Measurements from ENCODE around the gene DNM3.

DNM3 gene

DNA sequence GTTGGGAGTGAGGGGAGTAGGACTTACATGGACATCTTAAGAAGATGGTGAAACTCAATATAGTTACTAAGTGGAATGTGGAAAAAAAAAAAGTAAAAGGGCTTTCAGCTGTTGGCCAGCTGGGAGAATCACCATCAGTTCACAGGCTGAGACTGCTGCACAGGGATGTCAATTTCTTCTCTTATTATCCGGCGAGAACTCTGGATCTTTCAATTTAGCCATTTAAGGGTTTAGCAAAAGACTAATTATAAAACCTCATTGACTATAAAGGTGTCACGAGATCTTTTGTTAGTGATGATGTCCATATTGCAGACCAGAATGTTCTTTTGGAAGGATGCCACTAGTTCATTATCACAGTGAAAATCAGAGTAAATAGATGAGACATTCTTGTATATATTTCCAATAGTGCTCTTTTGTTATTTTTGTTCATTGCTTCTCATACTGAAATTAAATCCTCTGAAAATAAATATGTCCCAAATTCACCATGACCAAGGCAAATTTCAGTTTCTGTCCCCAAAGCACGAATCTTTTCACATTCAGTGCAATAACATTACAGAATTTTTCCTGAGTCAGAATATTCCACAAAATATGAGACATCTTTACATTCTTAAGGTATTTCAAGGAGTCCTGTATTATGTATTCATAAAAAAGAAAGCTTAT is 266.1 kb downstream of the DNM3 start:
- Histone ChIP-seq H3K9me3 (ENCODE audit: control insufficient read depth in 1 of 2, low read length in 2 of 2) (no peaks in the 10 kb centered on the region), H3K9ac (ENCODE audit: low read depth in 1 of 2, low read length in 2 of 2) (no peak overlapping the region), H3K27ac (ENCODE audit: low read depth, low read length) (no peak overlapping the region), H3K36me3 (ENCODE audit: control insufficient read depth in 1 of 2, insufficient read depth in 2 of 2, low read length in 2 of 2) (no peaks in the 10 kb centered on the region), H3K4me3 (ENCODE audit: low read depth in 1 of 2, low read length in 2 of 2) (no peak overlapping the region), H3K4me1 (ENCODE audit: control insufficient read depth in 1 of 2, insufficient read depth in 2 of 2, low read length in 2 of 2) (no peaks in the 10 kb centered on the region), H3K27me3 (ENCODE audit: control insufficient read depth in 1 of 2, insufficient read depth in 2 of 2, low read length in 2 of 2) (no peaks in the 10 kb centered on the region)

DNA sequence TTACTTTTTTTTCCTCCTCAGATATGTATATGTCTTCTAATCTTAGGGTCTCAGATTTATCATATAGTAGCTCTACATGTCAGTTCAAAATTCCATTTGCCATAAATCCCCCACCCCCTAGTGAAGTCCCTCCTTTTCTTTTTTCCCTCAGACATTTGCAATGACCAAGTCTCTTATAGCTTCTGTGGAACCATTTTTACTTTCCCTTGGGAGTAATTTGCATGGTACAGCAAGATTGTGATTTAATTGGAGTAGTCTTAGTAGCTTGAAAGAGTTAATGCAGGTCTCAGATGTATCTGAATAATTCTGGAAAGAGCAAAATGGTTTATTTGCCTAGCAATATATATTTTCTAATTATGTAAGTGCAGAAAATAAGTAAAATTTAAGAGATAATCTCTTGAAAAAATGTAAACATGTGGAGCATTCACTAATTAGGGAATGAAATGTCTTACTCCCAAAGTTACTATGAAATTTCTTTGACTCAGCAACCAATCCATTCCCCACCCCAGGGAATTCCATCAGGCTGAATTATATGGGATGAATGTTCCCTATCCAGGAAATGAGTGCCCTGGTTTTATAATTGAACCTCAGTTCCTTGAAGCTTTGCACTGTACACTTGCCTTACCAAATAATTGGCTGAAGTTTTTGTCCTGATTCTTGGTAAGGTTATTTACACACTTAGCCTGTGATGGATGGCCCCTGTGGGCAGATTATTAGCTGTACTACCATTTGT is 267.0 kb downstream of the DNM3 start:
- H3K36me3 ChIP-seq (ENCODE audit: control insufficient read depth in 1 of 2, insufficient read depth in 2 of 2, low read length in 2 of 2) = no peaks in the 10 kb centered on the region
- H3K27ac ChIP-seq (ENCODE audit: low read depth, low read length) = no peak overlapping the region

DNA sequence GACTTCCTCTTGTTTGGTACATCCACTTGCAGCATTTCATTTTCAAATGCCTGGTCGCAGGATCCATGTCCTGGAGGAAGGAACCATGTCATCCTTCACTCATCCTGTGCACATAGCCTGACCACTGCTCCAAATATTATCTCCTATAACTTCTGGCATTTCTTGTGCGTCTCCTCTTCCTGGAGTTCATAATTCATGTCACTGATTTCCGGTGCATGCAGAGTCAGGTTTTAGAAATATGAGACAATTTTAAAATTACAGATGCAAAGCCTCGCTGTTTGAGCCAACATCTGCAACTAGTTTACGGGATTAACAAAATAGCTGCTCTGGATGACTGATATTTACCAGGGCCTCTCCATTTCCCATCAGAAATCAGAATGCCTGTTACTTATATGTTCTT is 268.1 kb downstream of the DNM3 start:
- Histone ChIP-seq H3K27ac (ENCODE audit: low read depth, low read length) (no peak overlapping the region), H3K27me3 (ENCODE audit: control insufficient read depth in 1 of 2, insufficient read depth in 2 of 2, low read length in 2 of 2) (no peaks in the 10 kb centered on the region)

More for the DNA sequence above, 267.0 kb downstream of the DNM3 start:
- H3K27me3 ChIP-seq (ENCODE audit: control insufficient read depth in 1 of 2, insufficient read depth in 2 of 2, low read length in 2 of 2) = no peaks in the 10 kb centered on the region
- no peak overlapping the region for H3K9ac ChIP-seq (ENCODE audit: low read depth in 1 of 2, low read length in 2 of 2)
- H3K4me1 ChIP-seq (ENCODE audit: control insufficient read depth in 1 of 2, insufficient read depth in 2 of 2, low read length in 2 of 2) = no peaks in the 10 kb centered on the region
- H3K9me3 ChIP-seq (ENCODE audit: control insufficient read depth in 1 of 2, low read length in 2 of 2) = no peaks in the 10 kb centered on the region
- H3K4me3 ChIP-seq (ENCODE audit: low read depth in 1 of 2, low read length in 2 of 2) = no peak overlapping the region

DNA sequence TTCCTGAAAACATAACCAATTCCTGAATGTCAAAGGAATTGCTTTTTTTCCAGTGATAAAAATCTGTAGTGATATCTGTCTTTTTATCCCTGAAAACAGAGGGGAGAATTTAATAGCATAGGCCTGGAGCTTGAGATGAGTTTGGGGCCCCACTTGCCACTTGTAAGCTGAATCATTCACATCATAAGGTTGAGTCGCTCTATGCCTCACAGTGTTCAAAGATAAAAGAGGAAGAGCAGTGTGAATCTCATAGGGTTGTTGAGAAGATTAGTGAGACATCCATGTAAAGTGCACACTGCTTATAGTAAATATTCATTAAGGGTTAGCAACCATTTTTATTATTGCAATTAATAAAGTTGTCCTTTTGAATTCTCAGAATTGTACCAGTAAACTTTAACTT is 271.3 kb downstream of the DNM3 start:
- Histone ChIP-seq H3K9me3 (ENCODE audit: control insufficient read depth in 1 of 2, low read length in 2 of 2) (no peaks in the 10 kb centered on the region), H3K27me3 (ENCODE audit: control insufficient read depth in 1 of 2, insufficient read depth in 2 of 2, low read length in 2 of 2) (no peaks in the 10 kb centered on the region), H3K4me3 (ENCODE audit: low read depth in 1 of 2, low read length in 2 of 2) (no peak overlapping the region), H3K36me3 (ENCODE audit: control insufficient read depth in 1 of 2, insufficient read depth in 2 of 2, low read length in 2 of 2) (no peaks in the 10 kb centered on the region), H3K9ac (ENCODE audit: low read depth in 1 of 2, low read length in 2 of 2) (no peak overlapping the region), H3K27ac (ENCODE audit: low read depth, low read length) (no peak overlapping the region), H3K4me1 (ENCODE audit: control insufficient read depth in 1 of 2, insufficient read depth in 2 of 2, low read length in 2 of 2) (no peaks in the 10 kb centered on the region)

More for the DNA sequence above, 268.1 kb downstream of the DNM3 start:
- no peaks in the 10 kb centered on the region for H3K9me3 ChIP-seq (ENCODE audit: control insufficient read depth in 1 of 2, low read length in 2 of 2)
- no peaks in the 10 kb centered on the region for H3K36me3 ChIP-seq (ENCODE audit: control insufficient read depth in 1 of 2, insufficient read depth in 2 of 2, low read length in 2 of 2)
- no peaks in the 10 kb centered on the region for H3K4me1 ChIP-seq (ENCODE audit: control insufficient read depth in 1 of 2, insufficient read depth in 2 of 2, low read length in 2 of 2)
- H3K9ac ChIP-seq (ENCODE audit: low read depth in 1 of 2, low read length in 2 of 2) = no peak overlapping the region
- no peak overlapping the region for H3K4me3 ChIP-seq (ENCODE audit: low read depth in 1 of 2, low read length in 2 of 2)

DNA sequence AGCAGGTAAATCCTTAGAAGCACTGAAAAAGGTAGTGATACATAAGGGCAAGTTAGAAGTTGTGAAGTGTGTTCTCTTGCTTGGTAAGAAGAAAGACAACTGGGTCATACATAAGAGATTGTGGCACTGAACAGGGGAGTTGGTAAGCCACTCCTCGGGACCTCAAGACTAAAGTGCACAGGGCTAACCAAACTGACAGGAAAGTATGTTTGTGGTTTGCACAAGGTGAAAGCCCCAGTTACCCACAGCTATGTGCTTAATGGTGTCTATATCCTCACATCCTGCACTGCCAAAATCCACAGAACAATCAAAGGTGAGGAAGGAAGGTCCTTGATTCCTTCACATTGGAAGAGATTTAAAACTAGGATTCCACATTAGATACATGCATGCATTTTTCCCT is 276.5 kb downstream of the DNM3 start:
- Histone ChIP-seq H3K27ac (ENCODE audit: low read depth, low read length) (no peak overlapping the region), H3K27me3 (ENCODE audit: control insufficient read depth in 1 of 2, insufficient read depth in 2 of 2, low read length in 2 of 2) (no peaks in the 10 kb centered on the region), H3K4me3 (ENCODE audit: low read depth in 1 of 2, low read length in 2 of 2) (no peak overlapping the region), H3K4me1 (ENCODE audit: control insufficient read depth in 1 of 2, insufficient read depth in 2 of 2, low read length in 2 of 2) (no peaks in the 10 kb centered on the region), H3K36me3 (ENCODE audit: control insufficient read depth in 1 of 2, insufficient read depth in 2 of 2, low read length in 2 of 2) (no peaks in the 10 kb centered on the region), H3K9me3 (ENCODE audit: control insufficient read depth in 1 of 2, low read length in 2 of 2) (no peaks in the 10 kb centered on the region), H3K9ac (ENCODE audit: low read depth in 1 of 2, low read length in 2 of 2) (no peak overlapping the region)

DNA sequence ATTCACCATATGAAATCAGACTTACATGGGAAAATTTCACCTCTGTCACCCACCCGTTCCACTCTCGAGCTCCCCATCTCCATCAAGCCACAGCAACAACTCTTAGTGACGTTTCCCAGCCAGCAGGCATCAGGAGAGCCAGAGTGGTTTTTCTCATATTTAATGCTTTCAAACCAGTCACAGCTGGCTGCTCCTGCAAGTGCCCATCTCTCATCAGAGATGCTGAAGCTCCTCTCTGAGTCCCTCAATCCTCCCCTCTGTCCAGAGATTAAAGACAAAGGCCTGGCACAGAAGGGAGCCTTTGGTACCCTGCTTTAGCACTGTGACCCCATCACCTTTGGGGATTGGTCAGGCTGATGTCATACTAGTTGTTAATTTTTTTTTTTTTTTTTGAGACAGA is 277.3 kb downstream of the DNM3 start:
- Histone ChIP-seq H3K4me3 (ENCODE audit: low read depth in 1 of 2, low read length in 2 of 2) (no peak overlapping the region), H3K9me3 (ENCODE audit: control insufficient read depth in 1 of 2, low read length in 2 of 2) (no peaks in the 10 kb centered on the region), H3K4me1 (ENCODE audit: control insufficient read depth in 1 of 2, insufficient read depth in 2 of 2, low read length in 2 of 2) (no peaks in the 10 kb centered on the region), H3K9ac (ENCODE audit: low read depth in 1 of 2, low read length in 2 of 2) (no peak overlapping the region), H3K36me3 (ENCODE audit: control insufficient read depth in 1 of 2, insufficient read depth in 2 of 2, low read length in 2 of 2) (no peaks in the 10 kb centered on the region), H3K27ac (ENCODE audit: low read depth, low read length) (no peak overlapping the region), H3K27me3 (ENCODE audit: control insufficient read depth in 1 of 2, insufficient read depth in 2 of 2, low read length in 2 of 2) (no peaks in the 10 kb centered on the region)

DNA sequence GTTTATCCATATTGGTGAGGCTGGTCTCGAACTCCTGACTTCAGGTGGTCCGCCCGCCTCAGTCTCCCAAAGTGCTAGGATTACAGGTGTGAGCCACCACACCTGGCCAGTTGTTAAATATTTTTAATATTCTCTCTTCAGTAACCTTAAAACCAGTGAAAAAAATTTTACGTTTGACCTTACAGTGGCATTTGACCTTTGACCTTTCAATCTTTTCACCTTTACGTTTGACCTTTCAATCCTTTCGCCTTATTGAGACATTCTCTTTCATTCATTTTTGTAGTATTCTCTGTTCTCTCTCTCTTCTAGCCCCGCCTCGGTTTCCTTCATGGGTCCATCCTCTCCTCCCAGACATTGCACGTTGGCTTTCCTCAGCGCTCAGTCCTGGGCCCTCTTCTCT is 277.9 kb downstream of the DNM3 start:
- Histone ChIP-seq H3K4me1 (ENCODE audit: control insufficient read depth in 1 of 2, insufficient read depth in 2 of 2, low read length in 2 of 2) (no peaks in the 10 kb centered on the region), H3K27me3 (ENCODE audit: control insufficient read depth in 1 of 2, insufficient read depth in 2 of 2, low read length in 2 of 2) (no peaks in the 10 kb centered on the region), H3K27ac (ENCODE audit: low read depth, low read length) (no peak overlapping the region), H3K9ac (ENCODE audit: low read depth in 1 of 2, low read length in 2 of 2) (no peak overlapping the region), H3K9me3 (ENCODE audit: control insufficient read depth in 1 of 2, low read length in 2 of 2) (no peaks in the 10 kb centered on the region), H3K36me3 (ENCODE audit: control insufficient read depth in 1 of 2, insufficient read depth in 2 of 2, low read length in 2 of 2) (no peaks in the 10 kb centered on the region), H3K4me3 (ENCODE audit: low read depth in 1 of 2, low read length in 2 of 2) (no peak overlapping the region)

DNA sequence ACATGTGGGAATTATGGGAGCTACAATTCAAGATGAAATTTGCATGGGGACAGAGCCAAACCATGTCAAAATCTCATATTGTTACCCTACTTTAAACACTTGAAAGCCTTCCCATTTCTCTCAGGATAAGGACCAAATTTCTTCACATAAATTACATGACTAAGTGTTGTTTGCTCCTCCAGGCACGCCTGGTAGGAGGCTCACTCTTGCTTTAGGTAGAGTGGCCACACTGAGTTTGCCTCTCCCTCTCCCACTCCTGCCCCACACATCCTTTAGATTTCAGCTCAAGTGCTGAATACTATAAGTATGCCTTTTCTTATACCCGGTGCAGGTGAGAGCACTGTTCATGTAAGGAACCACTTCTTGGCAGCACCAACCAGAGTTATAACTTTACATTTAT is 279.1 kb downstream of the DNM3 start:
- no peaks in the 10 kb centered on the region for H3K4me1 ChIP-seq (ENCODE audit: control insufficient read depth in 1 of 2, insufficient read depth in 2 of 2, low read length in 2 of 2)
- no peak overlapping the region for H3K9ac ChIP-seq (ENCODE audit: low read depth in 1 of 2, low read length in 2 of 2)
- H3K27me3 ChIP-seq (ENCODE audit: control insufficient read depth in 1 of 2, insufficient read depth in 2 of 2, low read length in 2 of 2) = no peaks in the 10 kb centered on the region
- H3K27ac ChIP-seq (ENCODE audit: low read depth, low read length) = no peak overlapping the region
- H3K9me3 ChIP-seq (ENCODE audit: control insufficient read depth in 1 of 2, low read length in 2 of 2) = no peaks in the 10 kb centered on the region
- no peaks in the 10 kb centered on the region for H3K36me3 ChIP-seq (ENCODE audit: control insufficient read depth in 1 of 2, insufficient read depth in 2 of 2, low read length in 2 of 2)
- H3K4me3 ChIP-seq (ENCODE audit: low read depth in 1 of 2, low read length in 2 of 2) = no peak overlapping the region

DNA sequence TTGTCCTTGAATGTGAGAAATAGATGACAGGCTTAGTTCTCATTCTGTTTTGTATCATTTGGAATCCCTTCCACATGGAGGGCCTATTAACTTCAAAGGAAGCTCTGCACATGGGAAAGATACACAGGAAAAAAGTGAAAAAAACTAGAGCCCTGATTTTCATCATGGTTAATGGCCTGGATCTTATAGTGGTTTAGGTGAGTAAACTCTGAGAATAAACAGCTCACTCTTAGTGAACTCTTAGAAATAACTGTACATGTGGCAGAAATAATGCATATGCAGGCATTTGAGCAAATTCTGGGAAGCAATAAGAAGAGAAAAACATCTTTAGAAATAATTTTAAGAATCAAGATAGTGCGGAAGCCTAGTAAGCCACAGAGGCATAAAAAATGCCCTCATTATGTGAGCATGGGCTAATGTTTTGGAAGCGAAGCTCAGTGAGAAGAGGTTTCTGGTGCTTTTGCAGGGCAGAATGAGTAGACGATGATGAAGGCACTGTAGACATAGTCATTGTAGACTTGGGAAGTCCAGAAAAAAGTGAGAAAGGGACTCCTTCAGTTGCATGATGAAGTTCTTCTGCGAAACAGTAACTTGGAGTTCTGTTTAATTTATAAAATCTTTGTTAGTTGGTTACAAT is 279.9 kb downstream of the DNM3 start:
- Histone ChIP-seq H3K9me3 (ENCODE audit: control insufficient read depth in 1 of 2, low read length in 2 of 2) (no peaks in the 10 kb centered on the region), H3K27ac (ENCODE audit: low read depth, low read length) (no peak overlapping the region), H3K9ac (ENCODE audit: low read depth in 1 of 2, low read length in 2 of 2) (no peak overlapping the region), H3K36me3 (ENCODE audit: control insufficient read depth in 1 of 2, insufficient read depth in 2 of 2, low read length in 2 of 2) (no peaks in the 10 kb centered on the region), H3K4me1 (ENCODE audit: control insufficient read depth in 1 of 2, insufficient read depth in 2 of 2, low read length in 2 of 2) (no peaks in the 10 kb centered on the region), H3K27me3 (ENCODE audit: control insufficient read depth in 1 of 2, insufficient read depth in 2 of 2, low read length in 2 of 2) (no peaks in the 10 kb centered on the region), H3K4me3 (ENCODE audit: low read depth in 1 of 2, low read length in 2 of 2) (no peak overlapping the region)

DNA sequence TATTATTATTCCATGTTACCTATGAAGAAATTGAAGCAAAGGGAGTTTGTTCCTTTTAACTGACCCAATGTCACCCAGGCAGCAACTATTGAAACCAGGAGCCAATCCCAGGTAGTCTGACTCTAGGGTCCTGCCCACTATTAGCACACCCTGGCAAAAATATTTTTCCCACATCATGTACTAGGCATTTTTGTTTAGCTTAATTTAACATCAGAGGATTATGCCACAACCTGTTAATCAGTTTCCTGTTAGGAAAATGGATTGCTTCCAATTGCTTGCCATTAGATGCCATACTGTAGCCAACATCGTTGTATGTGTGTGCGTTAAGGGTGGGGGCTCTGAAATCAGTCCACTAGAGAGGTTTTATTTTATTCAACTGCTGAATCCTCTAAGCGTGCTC is 281.1 kb downstream of the DNM3 start:
- no peak overlapping the region for H3K9ac ChIP-seq (ENCODE audit: low read depth in 1 of 2, low read length in 2 of 2)
- no peaks in the 10 kb centered on the region for H3K27me3 ChIP-seq (ENCODE audit: control insufficient read depth in 1 of 2, insufficient read depth in 2 of 2, low read length in 2 of 2)
- no peaks in the 10 kb centered on the region for H3K36me3 ChIP-seq (ENCODE audit: control insufficient read depth in 1 of 2, insufficient read depth in 2 of 2, low read length in 2 of 2)
- no peaks in the 10 kb centered on the region for H3K4me1 ChIP-seq (ENCODE audit: control insufficient read depth in 1 of 2, insufficient read depth in 2 of 2, low read length in 2 of 2)
- H3K27ac ChIP-seq (ENCODE audit: low read depth, low read length) = no peak overlapping the region
- H3K4me3 ChIP-seq (ENCODE audit: low read depth in 1 of 2, low read length in 2 of 2) = no peak overlapping the region
- H3K9me3 ChIP-seq (ENCODE audit: control insufficient read depth in 1 of 2, low read length in 2 of 2) = no peaks in the 10 kb centered on the region
